Thyroid gland (tissue), 4 donors: ENCODE measurements around the gene BRDT. TPM values are rescaled to one million over a fixed set of nuclear protein-coding genes. Genes with fewer than 3 reads are reported as not detected.

Experiments
- DNase-seq, 2 donors: peaks; one replicate each; pipeline ENCODE4 v3.0.0-alpha.2; 2019
- H3K27ac ChIP-seq, 3 donors: fragments of 200-600 bp; sonication (generic); 1 replicate in 2 of 3; 2 replicates in 1 of 3; pipeline ENCODE4 v1.5.1; 2016 to 2019; ENCODE audit warnings: mild to moderate bottlenecking in 1 of 3, moderate library complexity in 1 of 3
- H3K27me3 ChIP-seq: fragments of 200-600 bp; sonication (generic); one replicate; pipeline ENCODE4 v1.5.1; 2019
- H3K36me3 ChIP-seq, 2 donors: fragments of 200-600 bp; sonication (generic); one replicate each; pipeline ENCODE4 v1.5.1; 2016 to 2019
- H3K4me1 ChIP-seq, 2 donors: fragments of 200-600 bp; sonication (generic); one replicate each; pipeline ENCODE4 v1.5.1; 2017 to 2019
- H3K4me3 ChIP-seq, 3 donors: fragments of 200-600 bp; sonication (generic); replicated peaks in 1 of 3; 1 replicate in 2 of 3; 2 replicates in 1 of 3; pipeline ENCODE4 v1.5.1; 2016; ENCODE audit warnings: mild to moderate bottlenecking in 1 of 3
- H3K9me3 ChIP-seq: fragments of 200-600 bp; sonication (generic); one replicate; pipeline ENCODE4 v1.5.1; 2017
- CTCF ChIP-seq, 6 experiments: fragments of 200-600 bp in 3 of 6; fragments of 450-650 bp in 3 of 6; sonication (generic) in 3 of 6; IDR thresholded peaks; one replicate each; pipeline ENCODE4 v1.5.1; 2016 to 2019; ENCODE audit warnings: antibody characterized with exemption in 6 of 6, mild to moderate bottlenecking in 2 of 6, inconsistent platforms in 1 of 6, moderate library complexity in 1 of 6
- POLR2A ChIP-seq, 2 donors: fragments of 450-650 bp; IDR thresholded peaks; one replicate each; pipeline ENCODE4 v1.6.1; 2017; ENCODE audit warnings: antibody characterized with exemption in 2 of 2, mild to moderate bottlenecking in 2 of 2, moderate library complexity in 1 of 2
- whole genome bisulfite sequencing, 2 donors: methylation state at CpG; one replicate each; pipeline ENCODE4 v1.1.5; 2017; 5-methylcytosine and 5-hydroxymethylcytosine counted together
- intact Hi-C: fragments of 100-400 bp; cut with DNase I; formaldehyde crosslinking; loops from one replicate; pipeline ENCODE4 v1.15.1; 2023
- total RNA-seq, 4 donors: library from RNA; depleted of rRNA; stranded (reverse); fragments of >200 nt; gene quantifications; one replicate each; pipeline ENCODE4 v1.2.3, GENCODE V29; 2016

Gene BRDT
- total RNA-seq, 4 donors from 2014 or later: 0.81 TPM; not detected in 3

GRCh38 chr1:91944087-91944486 is 5.1 kb upstream of the BRDT start:
- Histone ChIP-seq H3K4me3 (no peak overlapping the region), H3K36me3 (no peaks in the 10 kb centered on the region), H3K4me1 (no peaks in the 10 kb centered on the region), H3K27me3 (no peaks in the 10 kb centered on the region), H3K27ac (no peak overlapping the region), H3K9me3 (no peaks in the 10 kb centered on the region)
- intact Hi-C loops: no loop called here
- WGBS, 2 donors: 93% methylated on average over 3 of the region's 3 CpGs
- no peak for DNase-seq
- TF ChIP-seq POLR2A (IDR thresholded peaks at IDR 0.05) (no peak), CTCF (IDR thresholded peaks at IDR 0.05) (no peak)

DNA sequence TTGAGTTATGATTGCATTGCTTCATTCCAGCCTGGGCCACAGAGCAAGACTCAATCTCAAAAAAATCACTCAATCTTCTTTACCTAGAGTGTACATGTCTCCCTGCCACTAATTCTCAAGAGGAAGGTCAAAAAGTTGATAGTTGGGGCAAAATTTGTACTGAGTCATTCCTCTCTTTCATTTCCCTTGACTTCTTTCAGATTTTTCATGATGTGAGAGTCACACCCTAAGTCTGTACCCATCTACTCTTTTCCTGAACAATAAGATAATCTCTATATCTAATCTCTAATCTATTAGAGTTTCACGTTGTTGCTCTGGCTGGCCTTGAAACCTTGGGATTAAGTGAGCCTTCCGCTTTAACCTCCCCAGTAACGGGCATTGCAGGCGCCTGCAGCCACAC is 1.1 kb upstream of the BRDT start:
- WGBS, 2 donors: 67 to 81% methylated on average over 4 of the region's 4 CpGs
- Histone ChIP-seq H3K9me3 (no peaks in the 10 kb centered on the region), H3K27ac (no peak overlapping the region), H3K4me1 (no peaks in the 10 kb centered on the region), H3K4me3 (no peak overlapping the region), H3K36me3 (no peaks in the 10 kb centered on the region), H3K27me3 (no peaks in the 10 kb centered on the region)
- DNase-seq: no peak
- TF ChIP-seq CTCF (IDR thresholded peaks at IDR 0.05) (no peak), POLR2A (IDR thresholded peaks at IDR 0.05) (no peak)
- intact Hi-C loops: no loop called here

GRCh38 chr1:91948501-91949355 is 473 bp upstream of the BRDT start:
- Histone ChIP-seq H3K4me1 (no peaks in the 10 kb centered on the region), H3K36me3 (no peaks in the 10 kb centered on the region), H3K4me3 (no peak overlapping the region), H3K27ac (no peak overlapping the region), H3K27me3 (no peaks in the 10 kb centered on the region), H3K9me3 (no peaks in the 10 kb centered on the region)
- 77 to 87% methylated on average over 27 to 29 of the region's 29 CpGs for WGBS, 2 donors
- DNase-seq: no peak
- intact Hi-C loops: no loop called here
- no peak for TF ChIP-seq POLR2A (IDR thresholded peaks at IDR 0.05)
- TF ChIP-seq CTCF (IDR thresholded peaks at IDR 0.05): no peak

DNA sequence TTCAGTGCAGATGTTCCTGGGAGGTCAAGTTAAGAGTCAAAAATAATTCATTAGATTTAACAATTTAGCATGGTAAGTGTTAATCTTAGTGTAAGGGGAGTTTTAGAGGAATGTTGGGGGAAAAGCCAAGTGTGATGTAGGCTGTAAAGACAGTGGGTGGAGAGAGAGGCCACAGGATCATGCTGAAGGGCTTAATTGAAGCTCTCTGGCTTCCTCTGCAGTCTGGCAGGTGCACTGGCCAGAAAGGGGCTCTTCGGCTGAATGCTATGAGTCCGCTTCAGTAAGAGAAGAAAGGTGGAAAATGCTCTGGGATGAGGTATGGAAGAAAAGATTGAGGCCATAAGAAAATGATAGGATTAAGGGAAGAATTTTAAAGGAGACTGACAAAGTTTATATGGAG is 3.0 kb downstream of the BRDT start:
- Histone ChIP-seq H3K27me3 (no peaks in the 10 kb centered on the region), H3K27ac (no peak overlapping the region), H3K4me3 (no peak overlapping the region), H3K9me3 (no peaks in the 10 kb centered on the region), H3K36me3 (no peaks in the 10 kb centered on the region), H3K4me1 (no peaks in the 10 kb centered on the region)
- DNase-seq: no peak
- 65 to 68% methylated on average over 2 of the region's 2 CpGs for WGBS, 2 donors
- TF ChIP-seq CTCF (IDR thresholded peaks at IDR 0.05) (no peak), POLR2A (IDR thresholded peaks at IDR 0.05) (no peak)
- intact Hi-C loops: no loop called here

DNA sequence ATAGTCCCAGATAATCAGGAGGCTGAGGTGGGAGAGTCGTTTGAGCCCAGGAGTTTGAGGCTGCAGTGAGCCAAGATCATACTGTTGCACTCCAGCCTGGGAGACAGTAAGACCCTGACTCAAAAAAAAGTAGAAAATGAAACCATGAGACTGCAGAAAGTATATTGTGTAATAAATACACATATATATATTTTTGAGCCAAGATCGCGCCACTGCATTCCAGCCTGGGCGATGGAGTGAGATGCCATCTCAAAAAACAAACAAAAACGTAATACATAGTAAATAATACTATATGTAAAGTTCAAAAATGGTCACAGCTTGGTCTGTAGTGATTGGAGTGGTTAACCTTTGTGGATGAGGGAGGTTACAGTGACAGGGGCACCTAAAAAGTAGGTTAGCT is 9.7 kb downstream of the BRDT start:
- intact Hi-C loops: no loop called here
- WGBS, 2 donors: 89% methylated on average over 5 of the region's 5 CpGs
- no peak overlapping the region for H3K4me3 ChIP-seq
- no peaks in the 10 kb centered on the region for H3K4me1 ChIP-seq
- no peaks in the 10 kb centered on the region for H3K36me3 ChIP-seq
- no peaks in the 10 kb centered on the region for H3K9me3 ChIP-seq
- TF ChIP-seq CTCF (IDR thresholded peaks at IDR 0.05) (no peak), POLR2A (IDR thresholded peaks at IDR 0.05) (no peak)
- DNase-seq: no peak
- no peaks in the 10 kb centered on the region for H3K27me3 ChIP-seq
- no peak overlapping the region for H3K27ac ChIP-seq
